ENCODE measurements around the gene MEIOSIN.
"Not testable (repeated sequence)": the region's sequence is repeated elsewhere in the genome, so short reads cannot be mapped to it uniquely, and the experiment has no call there.

The MEIOSIN gene, protein sequence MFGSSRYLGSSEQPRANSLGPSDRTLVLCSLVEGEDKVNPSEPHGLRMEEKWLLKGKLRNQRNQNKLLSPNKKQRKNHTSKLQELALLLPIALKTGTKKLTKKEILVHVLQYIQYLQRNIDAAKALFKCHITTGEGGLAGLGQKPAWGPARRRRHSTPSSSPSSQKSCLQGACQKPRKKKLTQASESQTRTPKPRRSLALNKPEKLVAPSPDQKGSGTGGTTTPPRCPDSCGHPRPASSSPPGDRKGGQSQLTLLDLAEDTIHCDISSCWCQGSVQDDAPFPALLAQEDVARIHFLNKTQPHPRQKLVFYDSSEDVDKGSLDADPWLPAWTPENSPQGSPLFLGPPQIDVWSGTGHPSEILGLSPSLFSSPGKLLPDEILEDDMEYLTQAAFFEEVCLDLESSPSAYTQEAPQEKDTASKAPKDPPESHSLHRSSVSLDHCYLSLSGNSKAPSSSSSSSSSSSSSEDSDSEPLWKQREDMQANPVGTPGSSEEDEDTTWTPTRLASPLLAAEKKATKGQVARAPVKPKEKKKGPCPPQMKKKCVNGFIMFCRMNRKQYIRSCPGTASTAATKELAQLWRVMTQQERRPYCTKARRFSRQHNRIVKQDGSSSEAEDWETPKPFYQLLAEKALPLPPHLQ

DNA sequence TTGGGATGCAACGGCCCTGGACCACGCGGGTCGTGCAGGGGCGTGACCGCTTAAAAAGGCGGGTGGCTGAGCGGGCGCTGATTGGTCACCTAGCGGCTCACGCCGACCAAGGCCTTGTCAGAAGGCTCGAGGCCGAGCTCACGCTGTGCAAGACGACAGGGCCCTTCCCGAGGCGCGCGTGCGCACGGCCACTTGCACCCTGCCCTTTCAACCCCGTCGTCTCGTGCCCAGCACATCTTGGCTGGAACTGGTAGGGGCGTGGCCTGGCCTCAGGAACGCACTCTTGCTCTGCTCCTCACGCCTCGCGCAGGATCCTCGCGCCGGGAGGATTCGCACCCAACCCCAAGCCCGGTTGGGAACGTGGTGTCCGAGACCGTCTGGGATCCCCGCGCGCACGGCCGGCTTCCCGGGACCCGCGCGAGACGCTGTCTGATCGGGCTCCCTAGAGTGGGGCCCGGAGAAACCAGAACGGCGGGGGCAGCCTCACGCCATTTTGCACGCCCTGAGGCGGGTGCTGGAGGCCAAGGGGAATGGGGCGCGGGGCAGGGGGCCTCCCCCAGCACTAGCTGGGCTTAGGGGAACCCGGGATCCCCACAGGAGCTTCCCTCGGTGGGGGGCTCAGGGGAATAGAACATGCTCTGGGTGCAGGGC, at the start of gene MEIOSIN:
MEIOSIN (plus strand) TSS at position 280 of the 651 bp plus-strand sequence. CDS start 1,938 bp downstream, outside the sequence.
- no peak for DNase-seq (ENCODE audit: low read depth)

DNA sequence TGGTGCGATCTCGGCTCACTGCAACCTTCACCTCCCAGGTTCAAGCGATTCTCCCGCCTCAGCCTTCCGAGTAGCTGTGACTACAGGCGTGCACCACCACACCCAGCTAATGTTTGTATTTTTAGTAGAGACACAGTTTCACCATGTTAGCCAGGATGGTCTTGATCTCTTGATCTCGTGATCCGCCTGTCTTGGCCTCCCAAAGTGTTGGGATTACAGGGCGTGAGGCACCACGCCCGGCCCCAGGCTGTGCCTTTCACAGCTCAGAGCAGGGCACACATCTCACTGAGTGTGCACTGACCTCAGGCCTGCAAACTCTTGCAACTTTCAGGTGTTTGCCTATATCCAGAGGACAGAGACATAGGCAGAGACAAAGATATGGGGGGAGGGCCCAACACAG, 48.2 kb upstream of the MEIOSIN start:
- not testable (repeated sequence) for DNase-seq (ENCODE audit: low read depth)

DNA sequence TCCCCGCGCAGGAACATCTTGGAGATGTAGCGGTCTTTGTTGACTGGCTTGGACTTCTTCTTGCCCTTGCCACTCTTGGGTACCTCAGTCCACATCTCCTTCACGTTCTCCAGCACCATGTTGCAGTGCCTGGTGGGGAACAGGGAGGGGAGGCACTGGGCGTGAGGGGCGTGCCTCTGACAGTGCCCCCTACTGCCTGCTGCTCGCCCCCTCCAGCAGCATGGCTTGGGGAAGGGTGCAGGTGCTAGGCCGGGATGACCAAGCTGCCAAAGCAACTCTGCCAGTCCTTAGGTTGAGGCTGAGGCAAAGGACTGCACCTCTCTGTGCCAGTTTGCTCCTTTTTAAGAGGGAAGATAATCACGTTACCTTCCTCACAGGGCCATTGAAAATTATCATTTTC, 45.6 kb upstream of the MEIOSIN start:
- no peak for DNase-seq (ENCODE audit: low read depth)

DNA sequence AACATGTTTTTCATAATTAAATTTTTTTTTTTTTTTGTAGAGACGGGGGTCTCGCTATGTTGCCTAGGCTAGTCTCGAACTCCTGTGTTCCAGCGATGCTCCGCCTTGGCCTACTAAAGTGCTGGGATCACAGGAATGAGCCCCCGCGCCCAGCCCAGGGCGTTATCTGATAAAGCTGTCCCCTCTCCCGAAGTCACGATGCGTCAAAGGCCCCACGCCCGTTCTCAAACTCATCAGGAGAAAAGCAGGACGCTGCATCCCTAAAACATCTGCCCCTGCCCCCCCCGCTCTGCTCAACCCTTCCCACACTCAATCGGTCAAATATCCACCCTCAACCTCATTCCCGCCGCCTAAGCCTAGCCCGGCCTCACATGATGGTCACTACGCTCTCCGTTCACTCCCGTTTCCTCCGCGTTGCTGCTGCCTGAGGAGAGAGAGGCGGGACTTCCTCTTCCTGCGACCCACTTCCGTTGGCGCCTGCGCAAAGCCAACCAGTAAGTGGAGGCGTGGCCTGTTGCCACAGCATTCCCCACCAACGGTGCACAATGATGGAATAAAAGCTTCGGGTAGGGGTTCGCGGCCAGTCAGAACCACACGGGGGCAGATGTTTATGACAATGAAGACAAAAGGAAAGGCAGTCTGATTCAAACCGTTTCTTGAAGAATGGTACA, 41.6 kb upstream of the MEIOSIN start, which contains the start of gene SNRPD2:
SNRPD2 (minus strand) TSS at position 438 of the 671 bp plus-strand sequence; CDS start at position 373, 65 bp downstream.
- peak; percentile 96 for DNase-seq (ENCODE audit: low read depth)

DNA sequence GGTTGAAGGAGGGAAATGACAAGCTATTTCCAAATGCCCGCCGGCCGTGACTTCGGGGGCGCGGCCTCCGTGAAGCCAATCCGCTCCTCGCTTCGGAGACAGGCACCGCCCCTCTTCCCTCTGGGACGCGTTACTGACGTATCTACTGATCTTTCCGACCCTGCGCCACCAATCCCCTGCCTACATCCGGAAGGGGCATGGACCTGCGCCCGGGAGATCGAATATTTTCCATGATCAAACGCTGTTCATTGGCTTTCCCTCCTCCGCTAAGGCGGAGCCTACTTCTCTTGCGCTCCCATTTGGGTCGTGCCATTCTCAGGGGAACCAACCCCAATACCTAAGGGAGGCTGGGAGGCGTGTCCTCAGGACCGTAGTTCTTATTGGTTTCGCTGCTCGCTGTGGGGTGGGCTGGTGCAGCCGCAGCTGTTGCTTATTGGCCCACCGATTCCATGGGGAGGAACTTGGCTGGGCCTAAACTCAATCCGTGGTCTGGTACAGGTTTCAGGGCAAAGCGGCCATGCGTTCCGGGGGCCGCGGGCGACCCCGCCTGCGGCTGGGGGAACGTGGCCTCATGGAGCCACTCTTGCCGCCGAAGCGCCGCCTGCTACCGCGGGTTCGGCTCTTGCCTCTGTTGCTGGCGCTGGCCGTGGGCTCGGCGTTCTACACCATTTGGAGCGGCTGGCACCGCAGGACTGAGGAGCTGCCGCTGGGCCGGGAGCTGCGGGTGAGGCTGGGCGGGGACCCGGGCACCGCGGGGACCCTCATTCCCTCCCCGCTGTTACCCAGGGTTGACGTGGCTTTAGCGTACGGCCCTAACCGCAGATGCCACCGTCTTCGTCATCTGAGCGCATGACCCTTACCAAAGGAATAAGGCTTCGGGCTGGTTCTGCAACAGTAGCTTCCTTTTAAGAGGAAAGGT, 40.8 kb upstream of the MEIOSIN start, which contains the start of gene QPCTL:
QPCTL (plus strand) TSS at position 480 of the 919 bp plus-strand sequence; CDS start at position 518, 38 bp downstream.
- peak; percentile 100 for DNase-seq (ENCODE audit: low read depth)

DNA sequence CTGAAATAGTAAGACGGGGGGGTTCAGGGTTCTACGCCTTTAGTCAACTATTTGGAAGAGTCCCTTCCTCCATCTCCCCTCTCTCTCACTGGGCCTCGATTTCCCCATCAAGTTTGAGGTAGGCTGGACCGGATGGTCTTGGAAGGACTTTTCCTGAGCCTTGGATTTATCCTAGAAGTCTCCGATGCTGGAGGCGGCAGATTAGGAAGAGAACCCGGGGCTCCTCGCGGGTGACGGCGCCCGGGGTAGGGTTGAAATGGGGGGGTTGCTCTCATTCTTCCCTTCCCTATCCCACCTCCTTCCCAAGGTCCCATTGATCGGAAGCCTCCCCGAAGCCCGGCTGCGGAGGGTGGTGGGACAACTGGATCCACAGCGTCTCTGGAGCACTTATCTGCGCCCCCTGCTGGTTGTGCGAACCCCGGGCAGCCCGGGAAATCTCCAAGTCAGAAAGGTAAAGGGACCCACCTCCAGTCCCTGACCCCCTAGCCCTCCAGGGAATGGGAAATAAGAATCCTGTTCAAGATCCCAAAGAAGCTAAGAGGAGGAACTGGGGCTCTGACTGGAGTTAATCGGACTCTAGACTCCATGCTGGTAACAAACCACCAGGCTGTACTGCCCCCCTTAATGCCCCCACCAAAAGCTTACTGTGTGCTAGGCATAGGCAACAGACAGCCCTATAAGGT, 40.0 kb upstream of the MEIOSIN start:
- DNase-seq (ENCODE audit: low read depth), result peak; percentile 83

DNA sequence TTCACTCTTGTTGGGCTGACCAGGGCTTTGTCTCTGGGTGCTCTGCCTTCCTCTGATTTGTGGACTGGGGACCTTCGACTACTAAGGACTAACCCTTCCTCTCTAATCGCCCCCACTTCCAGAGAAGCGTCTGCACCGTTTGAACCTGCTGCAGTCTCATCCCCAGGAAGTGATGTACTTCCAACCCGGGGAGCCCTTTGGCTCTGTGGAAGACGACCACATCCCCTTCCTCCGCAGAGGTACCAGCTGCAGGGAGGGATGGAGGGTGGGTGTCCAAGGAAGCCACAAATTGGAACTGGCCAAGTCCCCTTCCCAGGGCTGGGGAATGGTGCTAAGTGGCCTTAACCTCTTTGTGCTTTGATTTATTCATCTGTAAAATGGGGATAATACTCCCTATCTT, 31.6 kb upstream of the MEIOSIN start:
- DNase-seq (ENCODE audit: low read depth), result no peak

DNA sequence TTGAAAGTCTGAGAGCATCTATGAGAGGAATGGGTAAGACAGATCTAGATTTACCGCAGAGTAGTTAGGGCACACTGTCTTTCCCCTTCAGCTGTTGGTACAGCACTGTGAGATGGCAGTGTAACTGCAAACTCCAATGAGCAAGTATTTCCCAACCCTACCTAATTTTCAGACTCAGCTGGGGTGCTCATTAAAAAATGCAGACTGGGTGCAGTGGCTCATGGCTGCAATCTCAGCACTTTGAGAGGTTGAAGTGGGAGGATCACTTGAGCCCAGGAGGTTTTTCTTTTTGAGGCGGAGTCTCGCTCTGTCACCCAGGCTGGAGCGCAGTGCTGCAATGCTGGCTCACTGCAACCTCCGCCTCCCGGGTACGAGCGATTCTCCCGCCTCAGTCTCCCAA, 28.1 kb upstream of the MEIOSIN start:
- DNase-seq (ENCODE audit: low read depth), result no peak

DNA sequence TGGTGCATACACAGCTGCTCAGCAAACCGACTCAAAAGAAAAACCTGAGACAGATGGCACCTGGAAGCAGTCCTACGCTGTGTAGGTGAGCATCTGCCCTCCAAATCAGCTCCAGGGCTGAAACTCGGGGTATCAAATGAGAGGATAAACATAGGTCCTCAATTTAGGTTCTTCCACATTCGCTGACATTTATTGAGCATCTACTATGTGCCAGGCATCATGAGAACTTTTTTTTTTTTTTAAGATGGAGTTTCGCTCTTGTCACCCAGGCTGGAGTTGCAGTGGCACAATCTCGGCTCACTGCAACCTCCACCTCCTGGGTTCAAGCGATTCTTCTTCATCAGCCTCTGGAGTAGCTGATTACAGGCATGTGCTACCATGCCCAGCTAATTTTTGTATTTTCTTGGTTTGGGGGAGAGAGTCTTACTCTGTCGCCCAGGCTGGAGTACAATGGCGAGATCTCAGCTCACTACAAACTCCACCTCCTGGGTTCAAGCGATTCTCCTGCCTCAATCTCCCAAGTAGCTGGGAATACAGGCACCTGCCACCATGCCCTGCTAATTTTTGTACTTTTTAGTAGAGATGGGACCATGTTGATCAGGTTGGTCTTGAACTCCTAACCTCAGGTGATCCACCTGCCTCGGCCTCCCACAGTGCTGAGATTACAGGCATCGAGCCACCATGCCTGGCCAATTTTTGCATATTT, 27.4 kb upstream of the MEIOSIN start:
- no peak for DNase-seq (ENCODE audit: low read depth)

DNA sequence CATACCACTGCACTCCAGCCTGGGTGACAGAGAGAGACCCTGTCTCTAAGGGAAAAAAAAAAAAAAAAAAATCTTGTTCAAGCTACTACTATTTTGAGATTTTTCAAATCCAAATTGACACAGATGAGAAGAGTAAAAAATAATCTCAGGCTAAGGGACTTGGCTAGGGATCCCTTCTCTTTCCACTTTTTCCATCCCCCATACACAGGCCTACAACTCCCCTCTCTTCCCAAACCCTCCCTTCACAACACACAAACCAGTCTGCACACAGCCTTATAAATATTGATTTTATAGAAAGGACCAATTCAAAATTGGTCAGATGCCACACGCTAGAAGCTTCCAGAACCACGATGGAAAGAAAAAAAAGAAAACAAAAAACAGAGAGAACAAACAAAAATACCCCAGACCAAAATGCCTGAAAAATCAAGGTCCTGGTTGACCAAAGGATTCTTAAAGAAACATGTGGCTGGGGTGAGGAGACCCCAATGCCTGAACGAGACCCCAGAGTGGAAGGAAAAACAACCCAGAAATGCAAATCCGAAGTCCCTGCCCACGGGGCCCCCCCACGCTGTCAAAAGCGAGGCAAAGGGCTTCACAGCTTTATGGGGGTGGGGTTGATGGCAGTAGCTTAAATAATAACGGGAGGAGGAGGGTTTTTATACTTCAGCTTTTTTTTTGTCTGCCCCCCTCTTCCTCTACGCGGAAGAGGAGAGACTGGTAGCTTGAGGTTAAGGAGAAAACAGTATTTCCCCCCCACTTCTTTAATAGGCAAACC, 22.7 kb upstream of the MEIOSIN start:
- no peak for DNase-seq (ENCODE audit: low read depth)

DNA sequence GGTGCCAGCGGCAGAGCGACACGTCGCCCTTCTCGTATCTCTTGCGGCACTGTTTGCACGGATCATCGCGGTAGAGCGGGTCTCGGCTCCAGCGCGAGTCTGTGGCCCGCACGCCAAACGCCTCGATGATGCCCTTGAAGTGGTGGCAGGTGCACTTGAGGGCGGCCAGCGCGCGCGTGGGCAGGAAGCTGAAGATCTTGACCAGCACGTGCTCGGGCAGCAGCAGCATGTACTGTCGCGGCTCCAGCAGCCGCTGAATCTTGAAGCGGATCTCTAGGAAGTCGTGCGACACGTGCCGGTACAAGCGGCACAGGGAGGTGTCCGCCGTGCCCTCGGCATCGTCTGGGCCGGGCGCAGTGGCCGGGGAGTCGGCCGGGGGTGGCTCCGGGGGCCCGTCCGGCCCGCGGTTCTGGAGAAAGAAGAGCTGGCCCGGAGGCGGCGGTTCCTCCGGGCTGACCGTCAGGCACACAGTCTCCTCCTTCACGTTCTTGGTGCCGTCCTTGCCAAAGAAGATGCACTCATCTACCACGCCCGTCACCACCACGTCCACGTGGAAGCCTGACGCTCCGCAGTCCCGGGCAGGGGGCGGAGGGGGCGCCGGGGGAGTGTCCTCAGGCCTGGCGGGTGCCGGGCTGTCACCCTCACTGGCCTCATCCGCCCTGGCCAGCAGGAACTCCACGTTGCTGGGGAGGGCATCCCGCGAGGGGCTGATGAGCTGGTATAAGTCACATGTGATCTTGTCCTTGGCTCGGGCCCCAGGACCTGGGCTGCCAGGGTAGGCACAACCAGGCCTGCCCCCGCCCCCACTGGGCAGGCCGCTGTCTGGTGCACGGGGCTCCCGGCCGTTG, 21.2 kb upstream of the MEIOSIN start:
- DNase-seq (ENCODE audit: low read depth), result no peak

DNA sequence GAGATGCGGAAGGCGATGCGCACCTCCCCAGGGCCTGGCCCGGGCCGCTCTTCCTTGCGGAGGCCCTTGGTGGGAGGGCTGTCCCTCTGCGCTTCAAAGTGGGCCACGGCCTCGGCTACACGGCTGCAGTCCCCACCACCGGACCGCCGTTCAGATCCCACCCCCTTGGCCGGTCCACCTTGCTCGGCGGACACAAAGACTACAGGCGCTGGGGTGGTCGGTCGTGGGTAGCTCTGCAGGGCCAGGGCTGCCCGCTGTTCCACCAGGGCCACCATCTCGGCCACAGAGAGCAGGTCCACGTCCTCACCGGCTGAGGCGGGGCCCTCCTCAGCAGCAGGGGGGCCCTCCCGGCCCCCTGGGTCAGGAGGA, 20.6 kb upstream of the MEIOSIN start:
- no peak for DNase-seq (ENCODE audit: low read depth)

DNA sequence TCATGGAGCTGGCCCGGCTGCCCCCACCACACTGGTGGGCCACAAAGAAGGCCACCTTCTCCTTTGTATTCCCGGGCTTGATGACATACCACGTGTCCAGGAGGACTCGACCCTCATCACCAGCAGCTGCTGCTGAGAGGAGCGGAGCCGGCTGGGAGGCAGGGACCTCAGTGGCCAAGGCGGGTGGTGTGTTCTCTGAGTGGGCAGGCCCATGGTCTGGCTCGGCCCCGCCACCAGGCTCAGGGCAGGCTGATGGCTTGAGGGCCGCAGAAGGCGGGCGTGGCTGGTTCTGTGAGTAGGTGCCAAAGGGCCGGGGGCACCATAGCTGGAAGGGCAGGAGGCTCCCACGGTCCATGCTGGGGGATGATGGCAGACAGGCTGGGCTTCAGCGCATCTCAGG, 20.1 kb upstream of the MEIOSIN start:
- no peak for DNase-seq (ENCODE audit: low read depth)

DNA sequence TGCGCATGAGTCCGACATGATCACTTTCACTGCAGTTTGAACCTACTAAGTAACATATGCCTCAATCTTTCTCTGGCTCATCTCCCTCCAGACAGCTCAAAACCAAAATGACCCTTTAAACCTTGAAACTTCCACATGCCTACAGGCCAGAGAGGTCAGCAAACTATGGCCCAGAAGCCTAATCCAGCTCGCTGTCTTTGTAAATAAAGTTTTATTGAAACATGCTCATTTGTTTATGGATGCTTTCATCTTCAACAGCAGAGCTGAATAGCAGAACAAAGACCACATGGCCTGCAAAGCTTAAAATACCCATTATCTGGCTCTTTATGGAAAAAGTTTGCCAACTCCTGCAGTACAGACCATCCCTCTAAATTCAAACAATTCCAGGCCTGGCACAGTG, 18.1 kb upstream of the MEIOSIN start:
- DNase-seq (ENCODE audit: low read depth), result no peak

DNA sequence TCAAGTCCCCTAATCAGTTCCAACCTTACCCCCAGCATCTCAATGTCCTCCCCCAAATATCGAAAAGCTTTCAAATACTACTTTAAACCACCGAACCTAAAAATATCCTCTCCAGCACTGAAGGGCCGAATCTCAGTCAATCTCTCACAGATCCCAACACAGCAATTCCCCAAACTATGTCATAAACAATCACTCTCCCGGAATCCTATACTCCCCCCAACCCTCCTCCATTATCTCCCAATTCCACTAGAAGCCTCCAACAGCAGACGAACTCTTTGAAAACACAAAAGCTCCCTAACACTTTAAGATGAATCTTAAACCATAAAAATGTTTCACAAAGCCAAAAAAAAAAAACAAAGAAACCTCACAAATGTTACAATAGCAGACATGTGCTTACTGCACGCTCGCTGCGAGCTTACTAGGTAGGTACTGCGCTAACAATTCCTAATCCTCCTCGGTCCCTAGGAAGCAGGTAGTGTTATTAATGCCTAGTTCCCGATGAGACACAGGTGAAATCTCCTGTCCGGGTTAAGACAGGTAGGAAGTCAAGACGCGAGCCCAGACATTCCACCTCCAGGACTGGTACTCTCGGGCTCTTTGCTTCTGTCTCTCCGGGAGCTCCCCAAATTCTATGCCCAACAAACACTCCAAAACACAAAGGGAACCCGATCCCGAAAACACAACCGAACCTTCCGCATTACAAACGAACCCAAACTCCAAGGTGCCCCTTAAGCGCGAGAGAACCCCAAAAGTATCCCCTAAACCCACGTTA, 16.7 kb upstream of the MEIOSIN start:
- DNase-seq (ENCODE audit: low read depth), result peak; percentile 21

DNA sequence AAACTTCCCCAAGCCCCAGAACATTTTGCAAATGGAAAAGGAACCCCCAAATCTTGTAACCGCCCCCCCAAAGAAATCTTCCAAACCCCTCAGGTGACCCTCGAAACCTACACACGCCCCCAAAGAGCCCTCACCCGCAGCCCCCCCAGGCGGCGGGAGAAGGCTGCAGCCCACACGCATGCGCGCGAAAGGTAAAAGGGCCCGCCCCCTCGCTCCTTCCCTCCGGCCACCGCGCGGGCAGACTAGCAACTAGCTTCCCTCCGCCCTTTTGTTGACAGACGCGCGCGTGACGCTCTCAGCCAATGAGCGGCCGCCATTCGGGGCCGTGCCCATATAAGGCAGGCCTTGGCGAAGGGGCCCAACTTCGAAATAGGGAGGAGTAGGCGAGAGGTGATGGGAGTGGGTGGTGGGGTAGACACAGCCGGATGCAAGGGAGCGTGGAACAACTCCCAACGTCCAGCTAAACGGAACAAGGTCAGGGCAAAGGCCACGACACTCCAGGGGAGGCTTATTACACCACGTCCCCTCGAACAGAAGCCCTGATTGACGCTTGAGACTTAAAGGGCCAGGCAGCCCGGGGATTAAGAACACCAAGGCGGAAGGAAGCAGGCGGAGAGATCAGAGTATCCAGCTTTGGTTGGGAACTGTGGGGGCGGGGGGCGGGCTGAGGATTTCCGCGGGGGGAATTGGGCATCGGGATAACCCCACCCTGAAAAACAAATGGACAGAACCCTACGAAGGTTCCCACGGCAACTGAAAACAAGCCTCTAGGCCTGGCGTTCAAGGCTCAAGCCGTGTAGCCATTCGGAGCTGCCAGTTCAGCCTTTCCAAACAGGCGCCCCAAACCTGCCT, 15.9 kb upstream of the MEIOSIN start:
- DNase-seq (ENCODE audit: low read depth), result peak; percentile 98

All from ELR (cell line).